Vagina (tissue), 2 donors: ENCODE results near the gene LRRC36. TPM values are rescaled to one million over a fixed set of nuclear protein-coding genes. Genes with fewer than 3 reads are reported as not detected.

Experiments
- DNase-seq, 2 donors: peaks; one replicate each; pipeline ENCODE4 v3.0.0-alpha.2; 2017; ENCODE audit errors: extremely low spot score in 2 of 2
- H3K27ac ChIP-seq: fragments of 200-600 bp; sonication (generic); one replicate; pipeline ENCODE4 v1.5.1; 2019
- H3K27me3 ChIP-seq: fragments of 200-600 bp; sonication (generic); one replicate; pipeline ENCODE4 v1.5.1; 2019
- H3K36me3 ChIP-seq, 2 donors: fragments of 200-600 bp; sonication (generic); one replicate each; pipeline ENCODE4 v1.5.1; 2017 to 2019
- H3K4me1 ChIP-seq: fragments of 200-600 bp; sonication (generic); one replicate; pipeline ENCODE4 v1.5.1; 2019
- H3K4me3 ChIP-seq, 2 donors: fragments of 200-600 bp; sonication (generic); 1 replicate in 1 of 2; 2 replicates in 1 of 2; pipeline ENCODE4 v1.5.1; 2016 to 2019
- H3K9me3 ChIP-seq: fragments of 200-600 bp; sonication (generic); one replicate; pipeline ENCODE4 v1.5.1; 2019
- CTCF ChIP-seq, 3 experiments: fragments of 450-650 bp in 2 of 3; fragments of 200-600 bp in 1 of 3; sonication (generic) in 1 of 3; IDR thresholded peaks; one replicate each; pipeline ENCODE4 v1.5.1; 2017 to 2019; ENCODE audit warnings: antibody characterized with exemption in 3 of 3, mild to moderate bottlenecking in 2 of 3, moderate library complexity in 2 of 3
- POLR2A ChIP-seq, 2 donors: fragments of 450-650 bp; IDR thresholded peaks; one replicate each; pipeline ENCODE4 v1.6.1; 2017; ENCODE audit warnings: antibody characterized with exemption in 2 of 2, mild to moderate bottlenecking in 2 of 2, moderate library complexity in 2 of 2
- POLR2AphosphoS5 ChIP-seq, 2 donors: sonication (generic); formaldehyde crosslinking; IDR thresholded peaks; one replicate each; pipeline ENCODE4 v1.9.0; 2017; ENCODE audit warnings: antibody characterized with exemption in 2 of 2, mild to moderate bottlenecking in 2 of 2, low read depth in 1 of 2; ENCODE audit not compliant: insufficient read depth in 1 of 2
- intact Hi-C: fragments of 100-400 bp; cut with DNase I; formaldehyde crosslinking; loops from one replicate; pipeline ENCODE4 v1.15.1; 2023
- total RNA-seq: library from RNA; depleted of rRNA; stranded (reverse); fragments of >200 nt; gene quantifications from one replicate; pipeline ENCODE4 v1.2.3, GENCODE V29; 2016

LRRC36 gene
- not detected for total RNA-seq

GRCh38 chr16:67326472-67327309, at the start of gene LRRC36, which contains the start of gene KCTD19:
LRRC36 (plus strand) TSS chr16:67326815; CDS start chr16:67326863, 48 bp downstream.
KCTD19 (minus strand) TSS chr16:67326741; CDS start chr16:67326707, 34 bp downstream.
- Histone ChIP-seq H3K27ac (peak within 1 kb of the TSS; percentile 21), H3K4me3 (peak within 1 kb of the TSS; percentile 34 to 47), H3K9me3 (no peaks in the 10 kb centered on the region), H3K27me3 (no peaks in the 10 kb centered on the region), H3K4me1 (peaks cover 8% of the 10 kb centered on the region), H3K36me3 (no peaks in the 10 kb centered on the region)
- intact Hi-C loops, result no loop called here
- TF ChIP-seq POLR2AphosphoS5 (IDR thresholded peaks at IDR 0.05; ENCODE audit: insufficient read depth in 1 of 2, low read depth in 1 of 2) (no peak), CTCF (IDR thresholded peaks at IDR 0.05) (peak in 1 of 3 experiments; percentile 36)
- DNase-seq, result no peak

DNA sequence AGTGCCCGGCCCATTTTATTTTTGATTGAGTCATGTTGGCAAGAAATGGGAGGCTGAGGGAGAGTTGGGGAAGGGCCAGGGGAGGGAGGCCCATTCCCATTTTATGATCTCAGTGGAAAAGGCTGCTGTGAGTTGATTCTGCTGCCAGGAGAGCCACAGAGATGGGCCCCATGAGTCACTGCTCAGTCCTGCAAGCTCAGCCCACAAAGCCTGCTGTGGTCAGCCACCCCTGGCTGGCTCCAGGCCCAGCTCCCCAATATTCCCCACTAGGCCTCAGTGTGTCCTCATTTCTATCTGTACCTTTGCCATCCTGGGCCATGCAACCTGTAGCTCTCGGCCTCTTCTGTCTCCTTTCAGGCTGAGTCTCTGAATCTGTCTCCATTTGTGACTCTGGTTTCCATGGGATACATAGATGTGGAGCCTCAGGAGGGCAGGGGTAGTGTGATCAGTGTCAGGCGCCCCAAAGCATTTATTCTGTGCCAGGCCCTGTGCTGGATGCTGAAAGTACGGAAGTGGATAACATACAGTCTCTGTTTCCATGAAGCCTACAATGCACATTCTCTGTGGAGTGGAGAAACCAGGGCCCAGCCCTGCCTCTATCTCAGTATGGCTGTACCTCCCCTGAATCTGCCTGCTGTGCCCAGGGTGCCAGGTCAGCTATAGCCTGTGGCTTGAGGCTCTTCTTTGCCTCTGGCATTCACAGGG, 49.2 kb upstream of the LRRC36 start:
- intact Hi-C loops, result no loop called here
- H3K9me3 ChIP-seq, result no peaks in the 10 kb centered on the region
- H3K27ac ChIP-seq, result peak overlapping the region; percentile 81
- no peaks in the 10 kb centered on the region for H3K36me3 ChIP-seq
- TF ChIP-seq POLR2AphosphoS5 (IDR thresholded peaks at IDR 0.05; ENCODE audit: insufficient read depth in 1 of 2, low read depth in 1 of 2), result peak in 1 of 2 donors; percentile 58
- no peak for TF ChIP-seq POLR2A (IDR thresholded peaks at IDR 0.05)
- DNase-seq, result no peak
- H3K4me3 ChIP-seq, result no peak overlapping the region
- no peaks in the 10 kb centered on the region for H3K27me3 ChIP-seq
- H3K4me1 ChIP-seq, result peaks cover 30% of the 10 kb centered on the region

- intact Hi-C loops, result no loop called here
- H3K36me3 ChIP-seq, result no peaks in the 10 kb centered on the region
- no peak for DNase-seq
- TF ChIP-seq CTCF (IDR thresholded peaks at IDR 0.05), result no peak
- TF ChIP-seq POLR2AphosphoS5 (IDR thresholded peaks at IDR 0.05; ENCODE audit: insufficient read depth in 1 of 2, low read depth in 1 of 2), result no peak
- no peak for TF ChIP-seq POLR2A (IDR thresholded peaks at IDR 0.05)
- peak overlapping the region; percentile 56 to 67 for H3K4me3 ChIP-seq
- H3K9me3 ChIP-seq, result no peaks in the 10 kb centered on the region
- H3K4me1 ChIP-seq, result peaks cover 30% of the 10 kb centered on the region
- H3K27ac ChIP-seq, result peak overlapping the region; percentile 81
- no peaks in the 10 kb centered on the region for H3K27me3 ChIP-seq
These were observed 48.4 kb upstream of the LRRC36 start for GRCh38 chr16:67277999-67278772.

DNA sequence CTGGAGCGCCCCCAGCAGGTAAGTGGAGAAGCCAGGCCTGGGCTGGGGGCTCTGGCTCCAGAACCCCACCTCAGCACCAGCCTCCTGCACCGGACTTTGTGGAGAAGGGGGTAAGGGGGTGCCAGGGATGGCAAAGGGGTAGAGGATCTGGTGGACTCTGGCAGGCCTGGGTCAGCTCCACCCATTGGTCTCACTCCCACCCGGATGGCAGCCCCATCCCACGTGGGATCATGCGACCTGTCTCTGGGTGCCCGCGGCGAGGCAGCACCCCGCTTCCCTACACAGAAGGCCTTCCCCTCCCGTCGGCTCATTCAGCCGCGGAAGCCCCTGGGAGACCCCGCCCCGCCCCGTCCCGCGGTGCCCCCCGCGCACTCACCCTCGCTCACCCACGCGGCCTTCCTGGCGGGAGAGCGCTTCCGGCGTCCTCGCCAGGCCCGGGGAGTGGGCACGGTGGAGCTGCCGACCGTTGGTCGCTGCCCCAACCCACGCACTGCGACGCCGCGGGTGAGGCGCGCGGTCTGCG, 47.8 kb upstream of the LRRC36 start:
- H3K27me3 ChIP-seq, result no peaks in the 10 kb centered on the region
- peak overlapping the region; percentile 81 for H3K27ac ChIP-seq
- TF ChIP-seq CTCF (IDR thresholded peaks at IDR 0.05), result no peak
- no peak for TF ChIP-seq POLR2A (IDR thresholded peaks at IDR 0.05)
- peak in 1 of 2 donors; percentile 23 for TF ChIP-seq POLR2AphosphoS5 (IDR thresholded peaks at IDR 0.05; ENCODE audit: insufficient read depth in 1 of 2, low read depth in 1 of 2)
- intact Hi-C loops, result no loop called here
- H3K4me1 ChIP-seq, result peaks cover 30% of the 10 kb centered on the region
- H3K9me3 ChIP-seq, result no peaks in the 10 kb centered on the region
- H3K4me3 ChIP-seq, result peak overlapping the region; percentile 56 to 67
- DNase-seq, result no peak
- no peaks in the 10 kb centered on the region for H3K36me3 ChIP-seq
